Glomerular endothelial cell (primary cell): Measurements from ENCODE around the gene CNNM3. TPM values are rescaled to one million over a fixed set of nuclear protein-coding genes. Genes with fewer than 3 reads are reported as not detected.

Source experiments
- DNase-seq: peaks from one replicate; pipeline ENCODE4 v3.0.0-alpha.2; 2011; ENCODE audit warnings: low read depth, low spot score; ENCODE audit errors: extremely low read depth
- total RNA-seq: library from RNA; depleted of rRNA; stranded (reverse); fragments of >200 nt; gene quantifications from 2 replicates; pipeline ENCODE4 v1.2.3, GENCODE V29; 2015

CNNM3 gene
- total RNA-seq, 1 donor from 2014 or later, result 10.7 TPM

- no peak for DNase-seq
Observed at GRCh38 chr2:96816836-96817702, 1.0 kb downstream of the CNNM3 start.

GRCh38 chr2:96817882-96818281, 1.8 kb downstream of the CNNM3 start:
- no peak for DNase-seq

- DNase-seq, result no peak
Observed at GRCh38 chr2:96819128-96819875, 3.2 kb downstream of the CNNM3 start.

GRCh38 chr2:96819876-96820511, 3.9 kb downstream of the CNNM3 start:
- DNase-seq, result no peak

GRCh38 chr2:96821113-96821675, 5.1 kb downstream of the CNNM3 start:
- DNase-seq, result no peak

GRCh38 chr2:96822786-96823185, 6.7 kb downstream of the CNNM3 start:
- DNase-seq, result no peak

GRCh38 chr2:96823198-96823597, 7.1 kb downstream of the CNNM3 start:
- no peak for DNase-seq

- DNase-seq, result no peak
Observed at GRCh38 chr2:96824079-96824870, 8.2 kb downstream of the CNNM3 start.

GRCh38 chr2:96825057-96825456, 9.0 kb downstream of the CNNM3 start:
- no peak for DNase-seq

- DNase-seq, result no peak
Observed at GRCh38 chr2:96826546-96827278, 10.6 kb downstream of the CNNM3 start.

GRCh38 chr2:96828436-96828835, 12.4 kb downstream of the CNNM3 start:
- DNase-seq, result no peak

- DNase-seq, result no peak
Observed at GRCh38 chr2:96828874-96829273, 12.8 kb downstream of the CNNM3 start.

- no peak for DNase-seq
Observed at GRCh38 chr2:96830044-96830562, 14.0 kb downstream of the CNNM3 start.

GRCh38 chr2:96831679-96832078, 15.6 kb downstream of the CNNM3 start:
- no peak for DNase-seq

GRCh38 chr2:96832408-96832753, 16.3 kb downstream of the CNNM3 start:
- no peak for DNase-seq

- DNase-seq, result no peak
Observed at GRCh38 chr2:96832754-96833507, 16.9 kb downstream of the CNNM3 start.

GRCh38 chr2:96835830-96836229, 19.8 kb downstream of the CNNM3 start:
- no peak for DNase-seq

- DNase-seq, result no peak
Observed at GRCh38 chr2:96837575-96837974, 21.5 kb downstream of the CNNM3 start.
